PC-3 (cell line): ENCODE data around the gene SRGAP3. TPM values are rescaled to one million over a fixed set of nuclear protein-coding genes. Genes with fewer than 3 reads are reported as not detected.

ENCODE experiments used
- ATAC-seq: fragments of 200-7000 bp; cut with Tn5 transposase; 2 replicates; pipeline ENCODE4 v1.9.1; 2020; ENCODE audit warnings: mild to moderate bottlenecking, moderate library complexity
- BruUV-seq: library from RNA; stranded (reverse); fragments of 400-500 nt; replicated peaks from 2 replicates; lab custom pipeline; 2021; lab: Mats Ljungman, UMichigan
- CTCF ChIA-PET: fragments of 300-600 bp; sonication (Branson Sonifier 250); formaldehyde crosslinking; loops from one replicate; lab custom pipeline; 2022; ENCODE audit warnings: antibody characterized with exemption; lab: Charles Lee
- POLR2A ChIA-PET: fragments of 300-600 bp; sonication (Branson Sonifier 250); formaldehyde crosslinking; loops from one replicate; lab custom pipeline; 2022; ENCODE audit warnings: antibody characterized with exemption; ENCODE audit not compliant: unreplicated experiment; lab: Charles Lee
- DNase-seq: peaks from one replicate; pipeline ENCODE4 v3.0.0-alpha.2; 2015
- H2AFZ ChIP-seq: fragments of 300-600 bp; sonication (generic); 2 replicates; pipeline ENCODE4 v1.6.0; 2016; ENCODE audit warnings: antibody characterized with exemption, low read length
- H3F3A ChIP-seq: fragments of 300-600 bp; sonication (generic); one replicate; pipeline ENCODE4 v1.6.0; 2017; ENCODE audit warnings: antibody characterized with exemption, low read length, control low read depth, mild to moderate bottlenecking; ENCODE audit not compliant: unreplicated experiment
- H3K27ac ChIP-seq: fragments of 300-600 bp; sonication (generic); 2 replicates; pipeline ENCODE4 v1.5.1; 2016; ENCODE audit warnings: mild to moderate bottlenecking, low read length
- H3K27me3 ChIP-seq: fragments of 300-600 bp; sonication (generic); 2 replicates; pipeline ENCODE4 v1.6.1; 2016; ENCODE audit warnings: low read length, mixed read lengths
- H3K36me3 ChIP-seq: fragments of 300-600 bp; sonication (generic); 2 replicates; pipeline ENCODE4 v1.6.1; 2016; ENCODE audit warnings: low read depth, mixed run types, low read length, mixed read lengths
- H3K4me1 ChIP-seq: fragments of 300-600 bp; sonication (generic); 2 replicates; pipeline ENCODE4 v1.5.1; 2016; ENCODE audit warnings: low read length; ENCODE audit not compliant: insufficient read depth
- H3K4me2 ChIP-seq: fragments of 300-600 bp; sonication (generic); 2 replicates; pipeline ENCODE4 v1.6.0; 2016; ENCODE audit warnings: low read length
- H3K4me3 ChIP-seq: fragments of 300-600 bp; sonication (generic); 2 replicates; pipeline ENCODE4 v1.5.1; 2016; ENCODE audit warnings: mild to moderate bottlenecking, low read length, mixed read lengths
- H3K79me2 ChIP-seq: fragments of 300-600 bp; sonication (generic); 2 replicates; pipeline ENCODE4 v1.6.1; 2017; ENCODE audit warnings: low read length, mixed read lengths
- H3K9ac ChIP-seq: fragments of 300-600 bp; sonication (generic); 2 replicates; pipeline ENCODE4 v1.6.0; 2016; ENCODE audit warnings: mild to moderate bottlenecking, low read length
- H3K9me2 ChIP-seq: fragments of 300-600 bp; sonication (generic); replicated peaks from 2 replicates; pipeline ENCODE4 v1.6.1; 2016; ENCODE audit warnings: mixed run types, low read length, mixed read lengths
- H3K9me3 ChIP-seq: fragments of 300-600 bp; sonication (generic); 2 replicates; pipeline ENCODE4 v1.6.1; 2016; ENCODE audit warnings: low read length, mixed read lengths
- H4K20me1 ChIP-seq: fragments of 300-600 bp; sonication (generic); 2 replicates; pipeline ENCODE4 v1.6.1; 2016; ENCODE audit warnings: low read length, mixed read lengths
- EZH2 ChIP-seq: fragments of 300-600 bp; sonication (generic); IDR thresholded peaks from one replicate; pipeline ENCODE4 v1.6.1; 2017; ENCODE audit warnings: antibody characterized with exemption, mild to moderate bottlenecking, low read length; ENCODE audit not compliant: unreplicated experiment
- EZH2phosphoT487 ChIP-seq: fragments of 300-600 bp; sonication (generic); IDR thresholded peaks from 2 replicates; pipeline ENCODE4 v1.6.1; 2018; ENCODE audit warnings: mild to moderate bottlenecking, antibody characterized with exemption, low read length, borderline replicate concordance
- intact Hi-C: fragments of 100-400 bp; cut with micrococcal nuclease; formaldehyde crosslinking; loops from 2 replicates; pipeline ENCODE4 v1.9.0; 2023
- total RNA-seq: library from RNA; depleted of rRNA; stranded (reverse); fragments of >200 nt; gene quantifications from 2 replicates; pipeline ENCODE4 v1.2.3, GENCODE V29; 2014
- TF ChIP-seq, protein P1 (sequence below): fragments of 300-600 bp; sonication (generic); conservative IDR thresholded peaks from 2 replicates; pipeline ENCODE4 v1.5.1; 2017; ENCODE audit warnings: antibody characterized with exemption, low read depth, mild to moderate bottlenecking, low read length

Gene SRGAP3
- total RNA-seq, 1 experiment from 2014 or later: 7.5 TPM

GRCh38 chr3:8942746-8943488 is 306.5 kb downstream of the SRGAP3 start:
- DNase-seq: no peak
- ChIA-PET POLR2A (no interaction called here), CTCF (no interaction called here)
- no peak overlapping the region for H3K27ac ChIP-seq
- intact Hi-C loops: no loop called here
- no TSS peak for BruUV-seq
- H3K79me2 ChIP-seq: peaks cover 25% of the 10 kb centered on the region
- H3K36me3 ChIP-seq: peaks cover 88% of the 10 kb centered on the region
- peaks cover 9% of the 10 kb centered on the region for H3K4me1 ChIP-seq
- H3K4me2 ChIP-seq: no peak overlapping the region
- no peaks in the 10 kb centered on the region for H3K9me2 ChIP-seq
- ATAC-seq: no peak
- H2AFZ ChIP-seq: no peak overlapping the region
- no peaks in the 10 kb centered on the region for H3K27me3 ChIP-seq
- no peak overlapping the region for H3K9ac ChIP-seq
- H3F3A ChIP-seq: peaks cover 4% of the 10 kb centered on the region
- H3K9me3 ChIP-seq: no peaks in the 10 kb centered on the region
- no peak overlapping the region for H3K4me3 ChIP-seq
- TF ChIP-seq EZH2phosphoT487 (no peak), EZH2 (no peak)
- TF ChIP-seq, protein P1, sequence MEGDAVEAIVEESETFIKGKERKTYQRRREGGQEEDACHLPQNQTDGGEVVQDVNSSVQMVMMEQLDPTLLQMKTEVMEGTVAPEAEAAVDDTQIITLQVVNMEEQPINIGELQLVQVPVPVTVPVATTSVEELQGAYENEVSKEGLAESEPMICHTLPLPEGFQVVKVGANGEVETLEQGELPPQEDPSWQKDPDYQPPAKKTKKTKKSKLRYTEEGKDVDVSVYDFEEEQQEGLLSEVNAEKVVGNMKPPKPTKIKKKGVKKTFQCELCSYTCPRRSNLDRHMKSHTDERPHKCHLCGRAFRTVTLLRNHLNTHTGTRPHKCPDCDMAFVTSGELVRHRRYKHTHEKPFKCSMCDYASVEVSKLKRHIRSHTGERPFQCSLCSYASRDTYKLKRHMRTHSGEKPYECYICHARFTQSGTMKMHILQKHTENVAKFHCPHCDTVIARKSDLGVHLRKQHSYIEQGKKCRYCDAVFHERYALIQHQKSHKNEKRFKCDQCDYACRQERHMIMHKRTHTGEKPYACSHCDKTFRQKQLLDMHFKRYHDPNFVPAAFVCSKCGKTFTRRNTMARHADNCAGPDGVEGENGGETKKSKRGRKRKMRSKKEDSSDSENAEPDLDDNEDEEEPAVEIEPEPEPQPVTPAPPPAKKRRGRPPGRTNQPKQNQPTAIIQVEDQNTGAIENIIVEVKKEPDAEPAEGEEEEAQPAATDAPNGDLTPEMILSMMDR: no peak
- no peaks in the 10 kb centered on the region for H4K20me1 ChIP-seq

DNA sequence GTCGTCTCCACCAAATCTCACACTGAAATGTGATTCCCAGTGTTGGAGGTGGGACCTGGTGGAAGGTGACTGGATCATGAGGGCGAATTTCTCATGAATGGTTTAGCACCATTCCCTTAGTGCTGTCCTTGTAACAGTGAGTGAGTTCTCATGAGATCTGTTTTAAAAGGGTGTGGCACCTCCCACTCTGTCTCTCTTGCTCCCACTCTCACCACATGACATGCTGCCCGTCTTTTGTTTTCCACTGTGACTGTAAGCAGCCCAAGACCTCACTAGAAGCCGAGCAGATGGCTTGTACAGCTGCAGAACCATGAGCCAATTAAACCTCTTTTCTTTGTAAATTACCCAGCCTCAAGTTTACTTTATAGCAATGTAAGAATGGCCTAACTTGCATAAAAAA is 307.3 kb downstream of the SRGAP3 start:
- Histone ChIP-seq H3K9ac (no peak overlapping the region), H3K36me3 (peaks cover 80% of the 10 kb centered on the region), H3K4me1 (peaks cover 17% of the 10 kb centered on the region), H3K79me2 (peaks cover 19% of the 10 kb centered on the region), H3K9me2 (no peaks in the 10 kb centered on the region), H3K27me3 (no peaks in the 10 kb centered on the region), H4K20me1 (0 out of 2 replicates have a peak, but pooled peaks cover 5% of the 10 kb centered on the region), H3K4me2 (no peak overlapping the region), H2AFZ (no peak overlapping the region), H3F3A (peaks cover 12% of the 10 kb centered on the region), H3K4me3 (no peak overlapping the region), H3K27ac (no peak overlapping the region), H3K9me3 (no peaks in the 10 kb centered on the region)
- ChIA-PET CTCF (no interaction called here), POLR2A (no interaction called here)
- ATAC-seq (no peak), DNase-seq (no peak)
- TF ChIP-seq EZH2phosphoT487 (no peak), EZH2 (no peak)
- TF ChIP-seq, protein P1: no peak
- intact Hi-C loops: no loop called here
- no TSS peak for BruUV-seq

GRCh38 chr3:8938021-8938420 is 311.4 kb downstream of the SRGAP3 start:
- H3K4me2 ChIP-seq: peak overlapping the region; percentile 77
- ATAC-seq (peak; percentile 52), DNase-seq (peak; percentile 66)
- peak overlapping the region; percentile 29; the same call in 1 of the 2 replicates for H3K4me3 ChIP-seq
- no TSS peak for BruUV-seq
- no peak overlapping the region for H3K9ac ChIP-seq
- no peaks in the 10 kb centered on the region for H3K9me3 ChIP-seq
- H4K20me1 ChIP-seq: 0 out of 2 replicates have a peak, but pooled peaks cover 5% of the 10 kb centered on the region
- H3K9me2 ChIP-seq: no peaks in the 10 kb centered on the region
- H3K27ac ChIP-seq: peak overlapping the region; percentile 81
- H2AFZ ChIP-seq: no peak overlapping the region
- peaks cover 12% of the 10 kb centered on the region for H3F3A ChIP-seq
- TF ChIP-seq EZH2 (no peak), EZH2phosphoT487 (no peak)
- TF ChIP-seq, protein P1: peak; percentile 75
- H3K27me3 ChIP-seq: no peaks in the 10 kb centered on the region
- peaks cover 21% of the 10 kb centered on the region for H3K79me2 ChIP-seq
- intact Hi-C loops: loop anchor here (1.0 kb wide), 2 partner anchors 25 to 129 kb away; partner anchors contain the start of gene RAD18
- ChIA-PET CTCF (interaction anchor here (0.6 kb wide), 1 partner anchor 24 kb away, joined by 3 read pairs; no protein-coding TSS in a partner anchor), POLR2A (no interaction called here)
- peaks cover 29% of the 10 kb centered on the region for H3K4me1 ChIP-seq
- peaks cover 71% of the 10 kb centered on the region for H3K36me3 ChIP-seq
